GM12878 (cell line): ENCODE measurements around the gene RILPL2. TPM values are rescaled to one million over a fixed set of nuclear protein-coding genes. Genes with fewer than 3 reads are reported as not detected.

Source experiments
- ATAC-seq: fragments of 200-7000 bp; cut with Tn5 transposase; 3 replicates; pipeline ENCODE4 v1.9.1; 2020; ENCODE audit warnings: mild to moderate bottlenecking, moderate library complexity
- BruUV-seq: library from RNA; stranded (reverse); fragments of 400-500 nt; replicated peaks from 2 replicates; lab custom pipeline; 2021; lab: Mats Ljungman, UMichigan
- CTCF ChIA-PET: fragments of 300-600 bp; sonication (Branson Sonifier 250); formaldehyde crosslinking; extraction: SDS; loops from one replicate; lab custom pipeline; 2021; ENCODE audit warnings: inconsistent platforms; lab: Yijun Ruan, JAX
- POLR2A ChIA-PET: fragments of 350-600 bp; formaldehyde crosslinking; extraction: SDS; loops from one replicate; lab custom pipeline; 2021; ENCODE audit warnings: inconsistent platforms; lab: Charles Lee
- RAD21 ChIA-PET: fragments of 300-600 bp; sonication (Branson Sonifier 250); formaldehyde crosslinking; loops from one replicate; lab custom pipeline; 2023; ENCODE audit warnings: antibody characterized with exemption; ENCODE audit not compliant: unreplicated experiment; lab: Charles Lee
- SMC1A ChIA-PET: fragments of 300-600 bp; sonication (Branson Sonifier 250); formaldehyde crosslinking; loops from one replicate; lab custom pipeline; 2023; ENCODE audit not compliant: unreplicated experiment, uncharacterized antibody; lab: Charles Lee
- DNase-seq: peaks from one replicate; pipeline ENCODE4 v3.0.0-alpha.2; 2011; ENCODE audit warnings: low read depth, low spot score
- FAIRE-seq: peaks from 3 replicates; lab custom pipeline; 2011; peaks lifted over from hg19 to GRCh38; lab: Jason Lieb, UNC
- H2AFZ ChIP-seq: 2 replicates; pipeline ENCODE4 v1.6.0; 2011; ENCODE audit warnings: low read depth, low read length, control low read depth; ENCODE audit not compliant: control insufficient read depth
- H3K27ac ChIP-seq: 2 replicates; pipeline ENCODE4 v1.5.1; 2011; ENCODE audit warnings: control low read depth; ENCODE audit not compliant: control insufficient read depth, insufficient read depth
- H3K27me3 ChIP-seq, 2 experiments: replicated peaks in 1 of 2; 2 replicates each; pipeline versions ENCODE4 v1.6.0 to v1.6.1; 2011; ENCODE audit warnings: low read length in 1 of 2; ENCODE audit not compliant: control insufficient read depth in 2 of 2, insufficient read depth in 2 of 2
- H3K36me3 ChIP-seq, 2 experiments: 2 replicates each; pipeline ENCODE4 v1.5.1; 2011; ENCODE audit warnings: low read length in 1 of 2; ENCODE audit not compliant: control insufficient read depth in 2 of 2, insufficient read depth in 2 of 2
- H3K4me1 ChIP-seq: 2 replicates; pipeline ENCODE4 v1.6.1; 2011; ENCODE audit warnings: mild to moderate bottlenecking, low read length, moderate library complexity, mixed read lengths; ENCODE audit not compliant: control insufficient read depth, insufficient read depth
- H3K4me2 ChIP-seq: 2 replicates; pipeline ENCODE4 v1.6.0; 2011; ENCODE audit warnings: control low read depth; ENCODE audit not compliant: control insufficient read depth, insufficient read depth
- H3K4me3 ChIP-seq: fragments of 200-600 bp; sonication (generic); 2 replicates; pipeline ENCODE4 v1.5.1; 2016
- H3K79me2 ChIP-seq: 2 replicates; pipeline ENCODE4 v1.6.0; 2011; ENCODE audit warnings: low read length; ENCODE audit not compliant: control insufficient read depth, insufficient read depth
- H3K9ac ChIP-seq: 2 replicates; pipeline ENCODE4 v1.8.0; 2011; ENCODE audit warnings: low read length, control low read depth, mixed read lengths; ENCODE audit not compliant: control insufficient read depth, insufficient read depth
- H3K9me3 ChIP-seq: replicated peaks from 3 replicates; pipeline ENCODE4 v1.5.1; 2011; ENCODE audit warnings: mild to moderate bottlenecking, low read length; ENCODE audit not compliant: control insufficient read depth, insufficient read depth
- H4K20me1 ChIP-seq: 2 replicates; pipeline ENCODE4 v1.6.0; 2011; ENCODE audit not compliant: control insufficient read depth, insufficient read depth
- ATF7 ChIP-seq: fragments of 450-650 bp; IDR thresholded peaks from 2 replicates; pipeline ENCODE4 v1.6.1; 2016; ENCODE audit warnings: low read depth, mild to moderate bottlenecking
- DPF2 ChIP-seq: fragments of 450-650 bp; IDR thresholded peaks from 2 replicates; pipeline ENCODE4 v1.6.1; 2017; ENCODE audit warnings: mild to moderate bottlenecking
- NFXL1 ChIP-seq: fragments of 450-650 bp; IDR thresholded peaks from 2 replicates; pipeline ENCODE4 v1.6.1; 2017; ENCODE audit warnings: antibody characterized with exemption, mild to moderate bottlenecking, borderline replicate concordance
- NRF1 ChIP-seq: conservative IDR thresholded peaks from 2 replicates; pipeline ENCODE4 v1.6.1; 2011; ENCODE audit warnings: mild to moderate bottlenecking, low read depth, low read length, improper control_type of control experiment
- POU2F2 ChIP-seq: IDR thresholded peaks from 3 replicates; pipeline ENCODE4 v1.6.1; 2011; ENCODE audit warnings: low read depth, mild to moderate bottlenecking, low read length, borderline replicate concordance
- RELA ChIP-seq: fragments of 450-650 bp; IDR thresholded peaks from 2 replicates; pipeline ENCODE4 v1.8.0; 2014; ENCODE audit warnings: borderline replicate concordance; ENCODE audit not compliant: partially characterized antibody
- SMARCA5 ChIP-seq: fragments of 450-650 bp; IDR thresholded peaks from 2 replicates; pipeline ENCODE4 v1.6.1; 2017; ENCODE audit warnings: mild to moderate bottlenecking
- WGBS: methylation state at CpG from one replicate; pipeline ENCODE4 v1.1.6; 2016; ENCODE audit warnings: low lambda C conversion rate; ENCODE audit not compliant: insufficient replicate concordance, insufficient coverage; ENCODE audit errors: missing lambda C conversion rate; 5-methylcytosine and 5-hydroxymethylcytosine counted together
- in situ Hi-C: fragments of 300-500 bp; cut with MboI; formaldehyde crosslinking; loops from 9 replicates; pipeline ENCODE4 v1.14.3; 2018; ENCODE audit warnings: mixed read lengths
- intact Hi-C: fragments of 100-400 bp; cut with micrococcal nuclease; formaldehyde crosslinking; loops from one replicate; pipeline ENCODE4 v1.14.2; 2022; ENCODE audit not compliant: unreplicated experiment
- polyA plus RNA-seq, 11 experiments: library from polyadenylated mRNA; depleted of rRNA in 4 of 11; unstranded in 6 of 11; stranded (reverse) in 5 of 11; fragments of >200 nt; fragmentation: Nextera tagmentation in 4 of 11; fragmentation: Illumina TruSeq in 1 of 11; extraction: Ambion mirVana in 4 of 11; extraction: Trizol in 1 of 11; gene quantifications; 1 replicate in 1 of 11; 2 replicates in 10 of 11; pipeline versions ENCODE4 v1.2.1 to v1.2.3, GENCODE V29; 2011 to 2016; ENCODE audit warnings: inconsistent platforms in 2 of 11, missing spikeins in 2 of 11, low read depth in 1 of 11
- total RNA-seq, 4 experiments: library from RNA; depleted of rRNA in 3 of 4; stranded (reverse); fragments of >200 nt in 3 of 4; fragmentation: Illumina TruSeq in 1 of 4; extraction: Trizol in 1 of 4; gene quantifications; 2 replicates each; pipeline versions ENCODE4 v1.2.1 to v1.2.3, GENCODE V29; 2013 to 2021

RILPL2 gene
- total and polyA plus RNA-seq, 10 of the 15 experiments (the other 5 are each of a cell fraction or from before 2014, with no cell fraction given) = 3.5 to 38.5 (median 19.7) TPM

DNA sequence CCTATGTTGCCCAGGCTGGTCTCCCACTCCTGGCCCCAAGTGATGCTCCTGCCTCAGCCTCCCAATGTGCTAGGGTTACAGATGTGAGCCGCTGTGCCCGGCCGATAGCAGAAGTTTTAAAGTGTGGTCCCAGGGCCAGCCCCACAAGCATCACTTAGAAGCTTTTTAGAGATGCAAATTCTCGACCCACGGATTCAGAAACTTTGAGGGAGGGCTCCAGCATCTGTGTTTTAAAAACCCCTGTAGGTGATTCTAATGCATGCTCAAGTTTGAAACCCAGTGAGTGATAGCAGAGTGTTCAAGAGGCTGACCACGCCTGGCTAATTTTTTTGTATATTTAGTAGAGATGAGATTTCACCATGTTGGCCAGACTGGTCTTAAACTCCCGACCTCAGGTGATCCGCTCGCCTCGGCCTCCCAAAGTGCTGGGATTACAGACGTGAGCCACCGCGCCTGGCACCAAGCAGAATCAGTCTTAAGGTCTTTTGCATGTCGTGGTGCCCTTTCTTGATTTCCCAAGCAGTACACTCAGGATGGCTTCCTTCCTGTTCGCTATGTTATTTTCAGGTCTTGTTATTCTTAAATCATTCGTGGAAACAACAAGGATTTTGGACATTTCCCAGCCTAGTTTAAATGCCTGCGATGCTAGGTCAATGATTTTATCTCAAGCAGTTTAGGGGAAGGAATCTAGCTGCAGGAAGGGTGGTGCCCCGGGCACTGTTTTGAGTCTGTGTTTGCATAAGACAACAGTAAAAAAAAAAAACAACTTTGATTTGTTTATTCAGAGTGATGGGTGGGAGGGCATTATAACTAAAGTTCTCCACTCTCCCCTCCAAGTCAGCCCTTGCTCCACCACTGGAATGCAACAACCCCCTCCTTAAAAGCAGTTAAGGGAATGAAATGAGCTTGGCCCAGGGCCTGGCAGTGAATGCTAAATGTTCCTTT is 9.2 kb upstream of the RILPL2 start:
- Histone ChIP-seq H3K27ac (peak overlapping the region; percentile 59), H3K4me2 (peak overlapping the region; percentile 80), H3K9me3 (no peaks in the 10 kb centered on the region), H3K27me3 (no peaks in the 10 kb centered on the region), H2AFZ (peak overlapping the region; percentile 76), H3K9ac (peak overlapping the region; percentile 54), H3K4me1 (peaks cover 33% of the 10 kb centered on the region), H3K4me3 (peak overlapping the region; percentile 8; the same call in 1 of the 2 replicates), H4K20me1 (no peaks in the 10 kb centered on the region), H3K79me2 (no peaks in the 10 kb centered on the region; the same call in 1 of the 2 replicates), H3K36me3 (no peaks in the 10 kb centered on the region)
- no peak for FAIRE-seq
- WGBS = 10% methylated on average over 18 of the region's 18 CpGs
- BruUV-seq = no TSS peak
- no peak; the same call in 2 of the 3 replicates for ATAC-seq
- in situ Hi-C loops = loop anchor here (25.0 kb wide), 1 partner anchor 1467 kb away; the partner anchor contains the start of gene UBC
- ChIA-PET RAD21 (interaction anchor here (0.8 to 1.2 kb wide), 4 partner anchors 10 to 208 kb away, joined by 3 to 4 read pairs (median 4); partner anchors contain the start of gene RILPL2), CTCF (interaction anchor here (1.0 kb wide), 1 partner anchor 23 kb away, joined by 4 read pairs; no protein-coding TSS in a partner anchor), SMC1A (interaction anchor here (0.6 to 1.9 kb wide), 7 partner anchors 12 to 22 kb away, joined by 3 to 7 read pairs (median 3); partner anchors contain the start of gene SNRNP35), POLR2A (interaction anchor here (0.5 to 1.1 kb wide), 4 partner anchors 12 to 612 kb away, joined by 3 to 6 read pairs (median 4); partner anchors contain the start of gene SNRNP35)
- no peak for DNase-seq
- no peak for TF ChIP-seq RELA
- TF ChIP-seq NRF1 = no peak
- TF ChIP-seq DPF2 = no peak
- TF ChIP-seq POU2F2 = peak; percentile 52; the same call in 1 of the 3 replicates
- TF ChIP-seq ATF7 = no peak
- no peak for TF ChIP-seq NFXL1
- TF ChIP-seq SMARCA5 = no peak
- intact Hi-C loops = no loop called here
